Endodermal cell (in vitro differentiated cells): ENCODE measurements around the gene EEIG2. TPM values are rescaled to one million over a fixed set of nuclear protein-coding genes. Genes with fewer than 3 reads are reported as not detected.

Experiments used
- DNase-seq: peaks from one replicate; pipeline ENCODE4 v3.0.0-alpha.2; 2017
- H3K27ac ChIP-seq: 2 replicates; pipeline ENCODE4 v1.5.1; 2013; ENCODE audit warnings: mild to moderate bottlenecking, low read depth, low read length, moderate library complexity
- H3K27me3 ChIP-seq: 2 replicates; pipeline ENCODE4 v1.6.1; 2013; ENCODE audit warnings: mild to moderate bottlenecking, low read length, moderate library complexity; ENCODE audit not compliant: insufficient read depth, control insufficient read depth, poor library complexity, severe bottlenecking
- H3K36me3 ChIP-seq: 2 replicates; pipeline ENCODE4 v1.7.0; 2013; ENCODE audit warnings: mild to moderate bottlenecking, low read length, moderate library complexity; ENCODE audit not compliant: control insufficient read depth, insufficient read depth
- H3K4me1 ChIP-seq: one replicate; pipeline ENCODE4 v1.7.0; 2013; ENCODE audit warnings: low read length; ENCODE audit not compliant: control insufficient read depth, insufficient read depth
- H3K4me3 ChIP-seq: 2 replicates; pipeline ENCODE4 v1.5.1; 2013; ENCODE audit warnings: mild to moderate bottlenecking, low read length, moderate library complexity
- H3K9ac ChIP-seq: 2 replicates; pipeline ENCODE4 v1.6.1; 2013; ENCODE audit warnings: mild to moderate bottlenecking, low read length, moderate library complexity; ENCODE audit not compliant: poor library complexity, severe bottlenecking; ENCODE audit errors: extremely low read depth
- H3K9me3 ChIP-seq: 2 replicates; pipeline ENCODE4 v1.6.1; 2013; ENCODE audit warnings: mild to moderate bottlenecking, low read length, moderate library complexity; ENCODE audit not compliant: control insufficient read depth
- H3K27ac Mint-ChIP-seq: 2 replicates; pipeline ENCODE4 v1.8.0; 2020; ENCODE audit warnings: mixed read lengths
- H3K27me3 Mint-ChIP-seq: 2 replicates; pipeline ENCODE4 v1.8.0; 2021; ENCODE audit warnings: mild to moderate bottlenecking, mixed read lengths; ENCODE audit not compliant: insufficient read depth
- H3K36me3 Mint-ChIP-seq: 2 replicates; pipeline ENCODE4 v1.8.0; 2020; ENCODE audit warnings: low read depth, mixed read lengths
- H3K4me1 Mint-ChIP-seq: 2 replicates; pipeline ENCODE4 v1.8.0; 2020; ENCODE audit warnings: mixed read lengths
- H3K4me3 Mint-ChIP-seq: 2 replicates; pipeline ENCODE4 v1.8.0; 2020; ENCODE audit warnings: mild to moderate bottlenecking, moderate library complexity, mixed read lengths
- H3K9me3 Mint-ChIP-seq: 2 replicates; pipeline ENCODE4 v1.8.0; 2020; ENCODE audit warnings: mild to moderate bottlenecking, mixed read lengths
- CTCF ChIP-seq: fragments of 200-600 bp; sonication (generic); conservative IDR thresholded peaks from 2 replicates; pipeline ENCODE4 v1.5.0; 2021; ENCODE audit warnings: antibody characterized with exemption, mild to moderate bottlenecking
- WGBS, 2 experiments: methylation state at CpG; one replicate each; pipeline versions ENCODE4 v1.1.5 to v1.1.7; 2013; ENCODE audit warnings: missing lambda C conversion rate in 2 of 2, mixed read lengths in 1 of 2; ENCODE audit not compliant: insufficient coverage in 1 of 2, insufficient read length in 1 of 2; 5-methylcytosine and 5-hydroxymethylcytosine counted together
- total RNA-seq, 2 donors: library from RNA; stranded (reverse); fragmentation: NEBNext Ultra II Directional in 1 of 2; extraction: Animal tissue kit (Norgen Biotek cat#: 25700) in 1 of 2; gene quantifications; 2 replicates in 1 of 2; 3 replicates in 1 of 2; pipeline ENCODE4 v1.2.1, GENCODE V29; 2021

EEIG2 gene
- total RNA-seq, 2 donors from 2014 or later: 10.2 to 12.9 TPM

- Mint-ChIP-seq H3K9me3 (no peaks in the 10 kb centered on the region), H3K4me1 (no peaks in the 10 kb centered on the region), H3K27ac (no peak overlapping the region), H3K4me3 (no peak overlapping the region), H3K36me3 (peaks cover 3% of the 10 kb centered on the region), H3K27me3 (no peaks in the 10 kb centered on the region)
- peaks cover 35% of the 10 kb centered on the region for H3K36me3 ChIP-seq
- no peak for TF ChIP-seq CTCF
- DNase-seq: no peak
- H3K27ac ChIP-seq: no peak overlapping the region
- no peaks in the 10 kb centered on the region for H3K4me1 ChIP-seq
- no peaks in the 10 kb centered on the region for H3K9me3 ChIP-seq
- no peaks in the 10 kb centered on the region for H3K27me3 ChIP-seq
- H3K9ac ChIP-seq: no peak overlapping the region
- H3K4me3 ChIP-seq: no peak overlapping the region
These were observed 45.7 kb downstream of the EEIG2 start for GRCh38 chr1:108605633-108606032.

GRCh38 chr1:108606478-108606877, 46.6 kb downstream of the EEIG2 start:
- peaks cover 3% of the 10 kb centered on the region for H3K36me3 Mint-ChIP-seq
- no peak overlapping the region for H3K27ac Mint-ChIP-seq
- H3K4me3 Mint-ChIP-seq: no peak overlapping the region
- Histone ChIP-seq H3K9ac (no peak overlapping the region), H3K4me3 (no peak overlapping the region), H3K27me3 (no peaks in the 10 kb centered on the region), H3K36me3 (peaks cover 29% of the 10 kb centered on the region), H3K9me3 (no peaks in the 10 kb centered on the region), H3K4me1 (no peaks in the 10 kb centered on the region), H3K27ac (no peak overlapping the region)
- DNase-seq: no peak
- H3K27me3 Mint-ChIP-seq: no peaks in the 10 kb centered on the region
- no peaks in the 10 kb centered on the region for H3K4me1 Mint-ChIP-seq
- TF ChIP-seq CTCF: no peak
- no peaks in the 10 kb centered on the region for H3K9me3 Mint-ChIP-seq

- Histone ChIP-seq H3K27ac (no peak overlapping the region), H3K9me3 (no peaks in the 10 kb centered on the region), H3K27me3 (no peaks in the 10 kb centered on the region), H3K4me3 (no peak overlapping the region), H3K4me1 (no peaks in the 10 kb centered on the region), H3K36me3 (peaks cover 9% of the 10 kb centered on the region), H3K9ac (no peak overlapping the region)
- Mint-ChIP-seq H3K27ac (no peak overlapping the region), H3K4me1 (no peaks in the 10 kb centered on the region), H3K9me3 (no peaks in the 10 kb centered on the region), H3K27me3 (no peaks in the 10 kb centered on the region), H3K4me3 (no peak overlapping the region), H3K36me3 (no peaks in the 10 kb centered on the region)
- 91 to 93% methylated on average over 10 to 11 of the region's 11 CpGs for WGBS, 2 experiments
- no peak for DNase-seq
- no peak for TF ChIP-seq CTCF
These were observed 49.7 kb downstream of the EEIG2 start for GRCh38 chr1:108609483-108610049.

Other genes with a start within 250 kb of the EEIG2 start
- not detected for gene NBPF6, start 109.8 kb upstream of the EEIG2 start, total RNA-seq
- 1 to 10 TPM; 4.3 to 7.4 TPM for gene HENMT1, start 101.0 kb downstream of the EEIG2 start, total RNA-seq
- gene PRPF38B, start 132.2 kb downstream of the EEIG2 start, total RNA-seq: 10 to 100 TPM; 45.0 to 47.3 TPM
- not detected for gene FNDC7, start 152.8 kb downstream of the EEIG2 start, total RNA-seq
- 10 to 100 TPM; 37.4 to 38.5 TPM for gene STXBP3, start 186.6 kb downstream of the EEIG2 start, total RNA-seq